GM13977 (cell line): ENCODE measurements around the gene OR2T3.

Source experiments
- DNase-seq: peaks from one replicate; pipeline ENCODE4 v3.0.0; 2012; ENCODE audit warnings: low spot score
- CTCF ChIP-seq: IDR thresholded peaks from 2 replicates; pipeline ENCODE4 v1.5.1; 2012; ENCODE audit warnings: mild to moderate bottlenecking, control low read depth; ENCODE audit not compliant: insufficient read depth; ENCODE audit errors: extremely low read depth, missing control alignments
- in situ Hi-C: fragments of 300-500 bp; cut with MboI; formaldehyde crosslinking; loops from one replicate; pipeline ENCODE4 v1.12.0; 2022; ENCODE audit warnings: low sequenced_read_pairs, low pct_unique_long_range_greater_than_20kb, mixed read lengths, inconsistent platforms; ENCODE audit not compliant: unreplicated experiment

Gene OR2T3

DNA sequence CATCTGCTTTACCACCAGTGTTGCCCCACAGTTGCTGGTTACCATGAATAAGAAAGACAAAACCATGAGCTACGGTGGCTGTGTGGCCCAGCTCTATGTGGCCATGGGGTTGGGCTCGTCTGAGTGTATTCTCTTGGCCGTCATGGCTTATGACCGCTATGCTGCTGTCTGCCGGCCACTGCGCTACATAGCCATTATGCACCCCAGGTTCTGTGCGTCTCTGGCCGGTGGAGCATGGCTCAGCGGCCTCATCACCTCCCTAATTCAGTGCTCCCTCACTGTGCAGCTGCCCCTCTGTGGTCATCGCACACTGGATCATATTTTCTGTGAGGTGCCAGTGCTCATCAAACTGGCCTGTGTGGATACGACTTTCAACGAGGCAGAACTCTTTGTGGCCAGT lies 48.7 kb downstream of the OR2T3 start:
- no peak for TF ChIP-seq CTCF
- in situ Hi-C loops, result no loop called here
- no peak for DNase-seq
